K562 (cell line): ENCODE results near the gene RBM15. TPM values are rescaled to one million over a fixed set of nuclear protein-coding genes. Genes with fewer than 3 reads are reported as not detected.

Experiments
- E2F3 ChIP-seq: fragments of 250-450 bp; sonication (Bioruptor Pico); IDR thresholded peaks from 2 replicates; pipeline ENCODE4 v1.4.0; 2020; ENCODE audit warnings: mild to moderate bottlenecking
- ELF1 ChIP-seq: fragments of 200-800 bp; sonication (Bioruptor generic); IDR thresholded peaks from 2 replicates; pipeline ENCODE4 v1.6.1; 2016; ENCODE audit warnings: missing genetic modification characterization, missing compliant biosample characterization
- EP300 ChIP-seq: IDR thresholded peaks from 2 replicates; pipeline ENCODE4 v1.6.1; 2012; ENCODE audit warnings: low read length, improper control_type of control experiment
- HLTF ChIP-seq: fragments of 450-650 bp; IDR thresholded peaks from 2 replicates; pipeline ENCODE4 v1.6.1; 2016
- ILK ChIP-seq: fragments of 450-650 bp; IDR thresholded peaks from 2 replicates; pipeline ENCODE4 v1.6.1; 2016; ENCODE audit warnings: missing genetic modification characterization, low read depth, mild to moderate bottlenecking, missing compliant biosample characterization, moderate library complexity, borderline replicate concordance
- KAT2B ChIP-seq: IDR thresholded peaks from one replicate; pipeline ENCODE4 v1.6.1; 2012; ENCODE audit warnings: low read depth, mild to moderate bottlenecking, control low read depth, inconsistent platforms, low read length, moderate library complexity
- KLF1 ChIP-seq: fragments of 450-650 bp; IDR thresholded peaks from 2 replicates; pipeline ENCODE4 v1.6.1; 2016; ENCODE audit warnings: missing genetic modification characterization, missing compliant biosample characterization
- MEF2A ChIP-seq: IDR thresholded peaks from 2 replicates; pipeline ENCODE4 v1.6.1; 2011; ENCODE audit warnings: low read depth, mild to moderate bottlenecking, low read length, moderate library complexity; ENCODE audit not compliant: control insufficient read depth
- NFE2 ChIP-seq: IDR thresholded peaks from 2 replicates; pipeline ENCODE4 v1.6.1; 2014; ENCODE audit warnings: antibody characterized with exemption, low read depth
- SFPQ ChIP-seq: fragments of 200-400 bp; formaldehyde crosslinking; IDR thresholded peaks from 2 replicates; pipeline ENCODE4 v1.6.1; 2017; ENCODE audit warnings: mild to moderate bottlenecking, low read depth, low read length, moderate library complexity
- SMARCA4 ChIP-seq: fragments of 450-650 bp; IDR thresholded peaks from 2 replicates; pipeline ENCODE4 v1.6.1; 2016
- TCF15 ChIP-seq: fragments of 250-450 bp; sonication (Bioruptor Pico); IDR thresholded peaks from 2 replicates; pipeline ENCODE4 v1.8.0; 2022; ENCODE audit warnings: moderate library complexity, mild to moderate bottlenecking, inconsistent platforms
- TEAD4 ChIP-seq, 2 experiments: sonication (generic) in 1 of 2; formaldehyde crosslinking in 1 of 2; IDR thresholded peaks; 2 replicates each; pipeline versions ENCODE4 v1.6.1 to v1.8.0; 2012 to 2022; ENCODE audit warnings: borderline replicate concordance in 1 of 2, inconsistent platforms in 1 of 2, low read length in 1 of 2, mild to moderate bottlenecking in 1 of 2, missing genetic modification reagents in 1 of 2
- YBX1 ChIP-seq: fragments of 450-650 bp; IDR thresholded peaks from 2 replicates; pipeline ENCODE4 v1.7.1; 2016; ENCODE audit warnings: mild to moderate bottlenecking
- ZMIZ1 ChIP-seq, 2 experiments: fragments of 150-350 bp in 1 of 2; IDR thresholded peaks; 2 replicates each; pipeline ENCODE4 v1.6.1; 2012 to 2016; ENCODE audit warnings: low read depth in 2 of 2, low read length in 2 of 2, mild to moderate bottlenecking in 1 of 2, moderate library complexity in 1 of 2
- ZNF134 ChIP-seq: fragments of 250-450 bp; sonication (Bioruptor Pico); conservative IDR thresholded peaks from 2 replicates; pipeline ENCODE4 v1.4.0; 2020
- ZNF311 ChIP-seq: fragments of 250-450 bp; sonication (Bioruptor Pico); IDR thresholded peaks from 2 replicates; pipeline ENCODE4 v1.4.0; 2020; ENCODE audit warnings: mild to moderate bottlenecking, moderate library complexity
- ZNF316 ChIP-seq: fragments of 450-650 bp; IDR thresholded peaks from 2 replicates; pipeline ENCODE4 v1.6.1; 2016
- ZNF561 ChIP-seq: fragments of 450-650 bp; formaldehyde crosslinking; conservative IDR thresholded peaks from 2 replicates; pipeline ENCODE4 v1.4.0; 2020; ENCODE audit warnings: mild to moderate bottlenecking, moderate library complexity
- ZNF57 ChIP-seq: fragments of 450-650 bp; formaldehyde crosslinking; IDR thresholded peaks from 2 replicates; pipeline ENCODE4 v1.4.0; 2020; ENCODE audit warnings: mild to moderate bottlenecking, moderate library complexity
- ZNF583 ChIP-seq: fragments of 250-450 bp; sonication (Bioruptor Pico); IDR thresholded peaks from 2 replicates; pipeline ENCODE4 v1.4.0; 2020
- polyA plus RNA-seq, 8 experiments: library from polyadenylated mRNA; depleted of rRNA in 4 of 8; stranded (reverse) in 5 of 8; unstranded in 3 of 8; fragments of >200 nt; fragmentation: Nextera tagmentation in 2 of 8; fragmentation: Illumina TruSeq in 1 of 8; extraction: Ambion mirVana in 2 of 8; extraction: Trizol in 1 of 8; gene quantifications; 2 replicates each; pipeline versions ENCODE4 v1.2.1 to v1.2.3, GENCODE V29; 2011 to 2014; ENCODE audit warnings: inconsistent platforms in 1 of 8, missing spikeins in 1 of 8
- total RNA-seq, 7 experiments: library from RNA; depleted of rRNA in 6 of 7; stranded (reverse); fragments of >200 nt in 6 of 7; fragmentation: Illumina TruSeq in 2 of 7; extraction: Trizol in 2 of 7; gene quantifications; 2 replicates each; pipeline versions ENCODE4 v1.2.1 to v1.2.3, GENCODE V29; 2011 to 2021; ENCODE audit warnings: low replicate concordance in 1 of 7
- TF ChIP-seq, protein P1 (sequence below): fragments of 450-650 bp; IDR thresholded peaks from 2 replicates; pipeline ENCODE4 v1.6.1; 2017; ENCODE audit warnings: antibody characterized with exemption

The RBM15 gene
- total and polyA plus RNA-seq, 9 of the 15 experiments (the other 6 are each of a cell fraction or from before 2014, with no cell fraction given): 2.4 to 63.4 (median 28.2) TPM

DNA sequence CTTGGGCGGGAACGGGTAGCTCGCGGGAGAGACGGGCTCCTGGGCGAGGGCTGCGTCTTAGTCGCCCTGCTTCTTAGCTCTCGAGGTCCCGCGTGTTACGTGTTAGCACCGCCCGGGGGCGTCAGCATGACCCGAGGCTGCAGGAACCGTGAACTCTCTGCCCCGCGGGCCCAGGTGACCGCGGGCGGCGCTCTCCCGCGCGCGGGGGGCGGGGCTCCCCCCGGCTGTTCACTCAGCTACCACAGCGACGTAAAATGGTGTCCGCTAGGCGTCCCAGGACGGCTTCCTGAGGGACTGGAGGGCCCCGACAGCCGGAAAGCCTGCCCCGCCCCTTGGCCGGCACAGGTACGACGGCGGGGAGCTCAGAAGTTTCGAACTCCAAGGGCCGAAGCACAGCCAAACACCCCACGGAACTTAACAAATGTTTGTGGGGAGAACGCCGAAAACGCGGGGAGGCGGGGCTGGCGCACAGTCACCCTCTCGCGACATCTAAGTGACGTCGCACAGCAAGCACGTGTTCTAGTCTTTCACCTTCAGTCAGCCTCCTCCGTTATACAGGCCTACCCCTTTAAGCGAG lies 780 bp upstream of the RBM15 start (continued):
- TF ChIP-seq, protein P1, sequence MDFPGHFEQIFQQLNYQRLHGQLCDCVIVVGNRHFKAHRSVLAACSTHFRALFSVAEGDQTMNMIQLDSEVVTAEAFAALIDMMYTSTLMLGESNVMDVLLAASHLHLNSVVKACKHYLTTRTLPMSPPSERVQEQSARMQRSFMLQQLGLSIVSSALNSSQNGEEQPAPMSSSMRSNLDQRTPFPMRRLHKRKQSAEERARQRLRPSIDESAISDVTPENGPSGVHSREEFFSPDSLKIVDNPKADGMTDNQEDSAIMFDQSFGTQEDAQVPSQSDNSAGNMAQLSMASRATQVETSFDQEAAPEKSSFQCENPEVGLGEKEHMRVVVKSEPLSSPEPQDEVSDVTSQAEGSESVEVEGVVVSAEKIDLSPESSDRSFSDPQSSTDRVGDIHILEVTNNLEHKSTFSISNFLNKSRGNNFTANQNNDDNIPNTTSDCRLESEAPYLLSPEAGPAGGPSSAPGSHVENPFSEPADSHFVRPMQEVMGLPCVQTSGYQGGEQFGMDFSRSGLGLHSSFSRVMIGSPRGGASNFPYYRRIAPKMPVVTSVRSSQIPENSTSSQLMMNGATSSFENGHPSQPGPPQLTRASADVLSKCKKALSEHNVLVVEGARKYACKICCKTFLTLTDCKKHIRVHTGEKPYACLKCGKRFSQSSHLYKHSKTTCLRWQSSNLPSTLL: no peak
- TF ChIP-seq ZNF561: no peak
- TF ChIP-seq ILK (tag): no peak
- TF ChIP-seq SFPQ: no peak
- TF ChIP-seq ELF1 (tag): peak; percentile 38; the same call in 1 of the 2 replicates
- TF ChIP-seq ZNF311 (CRISPR knock-in tag): no peak
- TF ChIP-seq TEAD4 (IDR thresholded peaks at IDR 0.05; ENCODE audit: low read length): peak; percentile 54
- TF ChIP-seq TEAD4 (CRISPR knock-in tag; IDR thresholded peaks at IDR 0.05; ENCODE audit: borderline replicate concordance): no peak
- no peak for TF ChIP-seq ZNF583 (CRISPR knock-in tag)
- 0 out of 2 replicates have a peak, but pooled peaks have one; percentile 55 for TF ChIP-seq HLTF
- 0 out of 2 replicates have a peak, but pooled peaks have one; percentile 7 for TF ChIP-seq ZNF57 (CRISPR knock-in tag)
- no peak for TF ChIP-seq TCF15 (CRISPR knock-in tag)
- TF ChIP-seq MEF2A: 0 out of 2 replicates have a peak, but pooled peaks have one; percentile 19
- TF ChIP-seq EP300: peak; percentile 38; the same call in 1 of the 2 replicates
- TF ChIP-seq KLF1 (tag): peak; percentile 89
- peak in 1 of 2 experiments; percentile 85; a peak in 2 of 4 replicates for TF ChIP-seq ZMIZ1 (IDR thresholded peaks at IDR 0.05; ENCODE audit: low read depth in 2 of 2, low read length in 2 of 2)
- TF ChIP-seq KAT2B: peak; percentile 84
- no peak for TF ChIP-seq ZNF134 (CRISPR knock-in tag)
- TF ChIP-seq YBX1: no peak
- TF ChIP-seq NFE2: no peak
- 0 out of 2 replicates have a peak, but pooled peaks have one; percentile 3 for TF ChIP-seq SMARCA4
- TF ChIP-seq E2F3 (CRISPR knock-in tag): peak; percentile 96
- TF ChIP-seq ZNF316: no peak; the same call in 1 of the 2 replicates
